ENCODE data around the gene DENND2D. TPM values are rescaled to one million over a fixed set of nuclear protein-coding genes. Genes with fewer than 3 reads are reported as not detected.

Gene DENND2D
- total and polyA plus RNA-seq, 2 donors (not counting 1 experiment from before 2014, with no cell fraction given) = 48.0 to 111 TPM

DNA sequence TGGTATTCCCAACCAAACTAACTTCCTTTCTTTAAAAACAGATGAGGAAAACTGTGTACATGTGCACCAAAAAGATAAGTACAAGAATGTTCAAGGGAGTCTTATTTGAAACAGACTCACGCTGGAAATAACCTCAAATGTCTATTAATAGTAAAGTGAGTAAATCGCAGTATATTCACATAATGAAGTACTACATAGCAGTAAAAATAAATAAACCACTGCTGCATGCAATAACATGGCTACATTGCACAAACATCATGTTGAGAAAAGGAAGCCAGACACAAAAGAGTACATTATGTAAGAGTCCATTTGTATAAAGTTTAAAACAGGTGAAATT lies 5.2 kb upstream of the DENND2D start:
- peaks cover 64% of the 10 kb centered on the region for H3K4me1 Mint-ChIP-seq
- H3K4me3 Mint-ChIP-seq = peak overlapping the region; percentile 91
- CTCF ChIA-PET = interaction anchor here (1.1 to 1.4 kb wide), 2 partner anchors 11 to 507 kb away, joined by 3 to 13 read pairs; no protein-coding TSS in a partner anchor
- no peaks in the 10 kb centered on the region for H3K27me3 ChIP-seq (replicated peaks in 1 of 4; ENCODE audit: control extremely low read depth in 1 of 4, control insufficient read depth in 3 of 4, insufficient read depth in 4 of 4, low read length in 3 of 4)
- peaks cover 0 to 6% of the 10 kb centered on the region in 2 experiments for H3K36me3 ChIP-seq (replicated peaks in 1 of 2; ENCODE audit: control extremely low read depth in 1 of 2, control insufficient read depth in 1 of 2, extremely low read depth in 1 of 2, insufficient read depth in 2 of 2, low read length in 1 of 2)
- DNase-seq (no peak), ATAC-seq (ENCODE audit: low read depth) (no peak)
- H3K4me3 ChIP-seq (ENCODE audit: control extremely low read depth in 1 of 5, extremely low read depth in 1 of 5, insufficient read depth in 1 of 5, low read depth in 2 of 5, low read length in 4 of 5) = no peak overlapping the region
- peaks cover 45 to 56% of the 10 kb centered on the region in 2 donors for H3K4me1 ChIP-seq (ENCODE audit: control insufficient read depth in 2 of 2, insufficient read depth in 2 of 2, low read length in 2 of 2)
- H3K9me3 Mint-ChIP-seq (ENCODE audit: insufficient read depth) = no peaks in the 10 kb centered on the region
- H2AFZ ChIP-seq (ENCODE audit: insufficient read depth, low read depth, low read length, poor library complexity, severe bottlenecking) = no peak overlapping the region
- no peak for TF ChIP-seq CTCF (IDR thresholded peaks at IDR 0.05)
- TF ChIP-seq EZH2 (IDR thresholded peaks at IDR 0.05; ENCODE audit: borderline replicate concordance, insufficient read depth, low read depth, low read length, poor library complexity, severe bottlenecking) = no peak
- H3K79me2 ChIP-seq (ENCODE audit: control insufficient read depth, insufficient read depth, low read length) = peaks cover 31% of the 10 kb centered on the region
- POLR2A ChIA-PET = interaction anchor here (2.2 kb wide), 1 partner anchor 10 kb away, joined by 9 read pairs; no protein-coding TSS in a partner anchor
- no peaks in the 10 kb centered on the region for H4K20me1 ChIP-seq (ENCODE audit: control insufficient read depth, insufficient read depth, low read length, poor library complexity, severe bottlenecking)
- intact Hi-C loops (cut with micrococcal nuclease) = loop anchor here (2.0 to 10.0 kb wide), 3 partner anchors 141 to 421 kb away; partner anchors contain the start of genes ATP5PB and WDR77
- WGBS (ENCODE audit: insufficient coverage) = no CpG with 5 or more reads among the region's 2 CpGs
- H3K4me2 ChIP-seq (replicated peaks; ENCODE audit: low read depth, low read length, poor library complexity, severe bottlenecking) = peak overlapping the region; percentile 88
- peak overlapping the region; percentile 96 for H3K27ac Mint-ChIP-seq
- no peaks in the 10 kb centered on the region for H3K27me3 Mint-ChIP-seq
- H3K9me3 ChIP-seq (ENCODE audit: control extremely low read depth in 1 of 3, control insufficient read depth in 2 of 3, insufficient read depth in 1 of 3, low read length in 2 of 3) = no peaks in the 10 kb centered on the region
- peak overlapping the region; percentile 88 to 96 for H3K27ac ChIP-seq (ENCODE audit: low read length in 2 of 2)
- no peak overlapping the region for H3K9ac ChIP-seq (ENCODE audit: low read length)

GRCh38 chr1:111204983-111205713 lies 4.7 kb upstream of the DENND2D start:
- H3K27me3 Mint-ChIP-seq = no peaks in the 10 kb centered on the region
- DNase-seq (peak; percentile 64), ATAC-seq (ENCODE audit: low read depth) (no peak)
- Histone ChIP-seq H3K36me3 (replicated peaks in 1 of 2; ENCODE audit: control extremely low read depth in 1 of 2, control insufficient read depth in 1 of 2, extremely low read depth in 1 of 2, insufficient read depth in 2 of 2, low read length in 1 of 2) (peaks cover 0 to 8% of the 10 kb centered on the region in 2 experiments), H3K27ac (ENCODE audit: low read length in 2 of 2) (peak overlapping the region; percentile 88 to 96), H2AFZ (ENCODE audit: insufficient read depth, low read depth, low read length, poor library complexity, severe bottlenecking) (peak overlapping the region; percentile 84), H3K9me3 (ENCODE audit: control extremely low read depth in 1 of 3, control insufficient read depth in 2 of 3, insufficient read depth in 1 of 3, low read length in 2 of 3) (no peaks in the 10 kb centered on the region), H3K4me3 (ENCODE audit: control extremely low read depth in 1 of 5, extremely low read depth in 1 of 5, insufficient read depth in 1 of 5, low read depth in 2 of 5, low read length in 4 of 5) (peak overlapping the region in 4 of 5 experiments; percentile 12 to 87 (median 72)), H3K27me3 (replicated peaks in 1 of 4; ENCODE audit: control extremely low read depth in 1 of 4, control insufficient read depth in 3 of 4, insufficient read depth in 4 of 4, low read length in 3 of 4) (no peaks in the 10 kb centered on the region), H3K4me2 (replicated peaks; ENCODE audit: low read depth, low read length, poor library complexity, severe bottlenecking) (peak overlapping the region; percentile 88), H3K9ac (ENCODE audit: low read length) (peak overlapping the region; percentile 83), H3K79me2 (ENCODE audit: control insufficient read depth, insufficient read depth, low read length) (peaks cover 37% of the 10 kb centered on the region), H4K20me1 (ENCODE audit: control insufficient read depth, insufficient read depth, low read length, poor library complexity, severe bottlenecking) (no peaks in the 10 kb centered on the region), H3K4me1 (ENCODE audit: control insufficient read depth in 2 of 2, insufficient read depth in 2 of 2, low read length in 2 of 2) (peaks cover 51 to 61% of the 10 kb centered on the region in 2 donors)
- TF ChIP-seq CTCF (IDR thresholded peaks at IDR 0.05) = no peak
- no peak for TF ChIP-seq EZH2 (IDR thresholded peaks at IDR 0.05; ENCODE audit: borderline replicate concordance, insufficient read depth, low read depth, low read length, poor library complexity, severe bottlenecking)
- WGBS (ENCODE audit: insufficient coverage) = 57% methylated on average over 7 of the region's 9 CpGs
- intact Hi-C loops (cut with micrococcal nuclease) = loop anchor here (1.0 to 10.0 kb wide), 7 partner anchors 11 to 420 kb away; partner anchors contain the start of genes ATP5PB, CEPT1, DRAM2 and LRIF1
- H3K4me3 Mint-ChIP-seq = peak overlapping the region; percentile 91
- POLR2A ChIA-PET = interaction anchor here (7.8 kb wide), 1 partner anchor 13 kb away, joined by 138 read pairs; no protein-coding TSS in a partner anchor
- CTCF ChIA-PET = interaction anchor here (0.5 to 9.3 kb wide), 3 partner anchors 13 to 1474 kb away, joined by 3 to 205 read pairs (median 3); no protein-coding TSS in a partner anchor
- no peaks in the 10 kb centered on the region for H3K9me3 Mint-ChIP-seq (ENCODE audit: insufficient read depth)
- peaks cover 68% of the 10 kb centered on the region for H3K4me1 Mint-ChIP-seq
- H3K27ac Mint-ChIP-seq = peak overlapping the region; percentile 96

Measured in B cell (primary cell).